CD8-positive, alpha-beta memory T cell (primary cell): ENCODE data around the gene INPP5J. TPM values are rescaled to one million over a fixed set of nuclear protein-coding genes. Genes with fewer than 3 reads are reported as not detected.

Experiments
- CTCF ChIA-PET: fragments of 350-600 bp; sonication (Branson Sonifier 250); formaldehyde crosslinking; loops from one replicate; lab custom pipeline; 2021; ENCODE audit warnings: antibody characterized with exemption; lab: Charles Lee
- POLR2A ChIA-PET: fragments of 350-600 bp; sonication (Branson Sonifier 250); formaldehyde crosslinking; loops from one replicate; lab custom pipeline; 2021; ENCODE audit warnings: antibody characterized with exemption; lab: Charles Lee
- DNase-seq, 5 donors: peaks; one replicate each; pipeline versions ENCODE4 v3.0.0 to v3.0.0-alpha.2; 2020 to 2022; ENCODE audit warnings: mixed read lengths in 1 of 5
- H3K27ac ChIP-seq: one replicate; pipeline ENCODE4 v1.7.0; 2013; ENCODE audit warnings: low read depth, mild to moderate bottlenecking, low read length, moderate library complexity
- H3K27me3 ChIP-seq: 2 replicates; pipeline ENCODE4 v1.7.0; 2013; ENCODE audit warnings: low read length, mild to moderate bottlenecking; ENCODE audit not compliant: insufficient read depth, poor library complexity, severe bottlenecking
- H3K36me3 ChIP-seq: 2 replicates; pipeline ENCODE4 v1.7.0; 2013; ENCODE audit warnings: mild to moderate bottlenecking, low read length, moderate library complexity; ENCODE audit not compliant: insufficient read depth
- H3K4me1 ChIP-seq: 2 replicates; pipeline ENCODE4 v1.7.0; 2013; ENCODE audit warnings: mild to moderate bottlenecking, low read length, moderate library complexity; ENCODE audit not compliant: insufficient read depth
- H3K4me3 ChIP-seq: 2 replicates; pipeline ENCODE4 v1.7.0; 2013; ENCODE audit warnings: mild to moderate bottlenecking, low read length
- H3K9me3 ChIP-seq: 2 replicates; pipeline ENCODE4 v1.7.0; 2013; ENCODE audit warnings: mild to moderate bottlenecking, low read length
- H3K27ac Mint-ChIP-seq, 8 donors: one replicate each; pipeline ENCODE4 v1.8.0; 2020 to 2021; ENCODE audit warnings: mixed read lengths in 8 of 8, mild to moderate bottlenecking in 6 of 8, inconsistent platforms in 3 of 8, moderate library complexity in 3 of 8
- H3K27me3 Mint-ChIP-seq, 2 donors: one replicate each; pipeline ENCODE4 v1.8.0; 2020 to 2021; ENCODE audit warnings: mixed read lengths in 2 of 2, mild to moderate bottlenecking in 1 of 2, moderate library complexity in 1 of 2
- H3K36me3 Mint-ChIP-seq, 3 donors: one replicate each; pipeline ENCODE4 v1.8.0; 2020 to 2021; ENCODE audit warnings: mixed read lengths in 3 of 3, inconsistent platforms in 1 of 3, mild to moderate bottlenecking in 1 of 3
- H3K4me1 Mint-ChIP-seq, 3 donors: one replicate each; pipeline ENCODE4 v1.8.0; 2020 to 2021; ENCODE audit warnings: mixed read lengths in 3 of 3, inconsistent platforms in 1 of 3, mild to moderate bottlenecking in 1 of 3
- H3K4me3 Mint-ChIP-seq, 7 donors: one replicate each; pipeline ENCODE4 v1.8.0; 2020 to 2021; ENCODE audit warnings: mixed read lengths in 7 of 7, mild to moderate bottlenecking in 6 of 7, moderate library complexity in 4 of 7, inconsistent platforms in 2 of 7
- H3K9me3 Mint-ChIP-seq, 5 donors: one replicate each; pipeline ENCODE4 v1.8.0; 2020 to 2022; ENCODE audit warnings: mixed read lengths in 5 of 5, mild to moderate bottlenecking in 3 of 5, moderate library complexity in 2 of 5, inconsistent platforms in 1 of 5
- polyA plus RNA-seq: library from polyadenylated mRNA; unstranded; fragments of 300-500 nt; fragmentation: Illumina TruSeq; gene quantifications from one replicate; pipeline ENCODE4 v1.2.3, GENCODE V29; 2021
- total RNA-seq, 2 experiments: library from RNA; stranded (reverse); gene quantifications; one replicate each; pipeline ENCODE4 v1.2.3, GENCODE V29; 2021

Gene INPP5J
- total and polyA plus RNA-seq, 3 experiments from 2014 or later = 0.22 TPM; not detected in 2

DNA sequence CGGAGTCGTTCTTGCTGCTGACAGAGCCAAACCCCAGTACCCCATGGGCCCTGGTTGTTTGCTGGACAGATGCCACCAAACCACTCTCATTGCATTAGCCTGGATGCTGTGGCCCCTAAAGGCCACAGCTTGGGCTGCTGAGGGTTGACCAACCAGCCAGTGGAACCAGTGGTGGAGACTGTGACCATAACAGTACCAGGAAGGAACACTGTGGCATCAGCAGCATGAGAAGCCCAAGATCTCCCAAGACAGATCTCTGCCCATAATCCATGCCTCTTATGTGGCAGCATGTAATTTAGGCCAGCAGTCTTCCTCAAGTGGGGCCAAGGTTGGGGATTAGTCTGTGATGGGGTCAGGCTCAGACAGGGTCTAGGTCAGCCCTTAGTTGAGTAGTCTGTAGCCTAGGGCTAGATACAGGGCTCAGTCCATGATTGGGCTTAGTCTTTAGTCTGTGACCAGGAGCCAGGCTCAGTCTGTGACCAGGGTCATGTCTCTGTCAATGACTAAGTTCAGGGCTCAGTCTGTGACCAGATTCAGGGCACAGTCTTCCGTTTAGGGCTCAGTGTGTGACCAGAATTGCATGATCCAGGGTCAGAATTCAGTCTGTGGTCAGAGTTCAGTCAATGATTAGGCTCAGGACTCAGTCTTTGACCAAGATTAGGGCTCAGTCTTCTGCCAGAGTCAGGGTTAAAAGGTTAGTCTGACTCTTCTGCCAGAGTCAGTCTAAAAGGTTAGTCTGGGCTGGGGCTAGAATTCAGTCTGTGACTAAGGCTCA lies 4.5 kb upstream of the INPP5J start:
- H3K9me3 Mint-ChIP-seq = no peaks in the 10 kb centered on the region
- Histone ChIP-seq H3K27ac (no peak overlapping the region), H3K4me1 (no peaks in the 10 kb centered on the region), H3K27me3 (no peaks in the 10 kb centered on the region), H3K4me3 (no peak overlapping the region), H3K9me3 (no peaks in the 10 kb centered on the region), H3K36me3 (no peaks in the 10 kb centered on the region)
- CTCF ChIA-PET = no interaction called here
- no peak overlapping the region for H3K27ac Mint-ChIP-seq
- no peaks in the 10 kb centered on the region for H3K36me3 Mint-ChIP-seq
- POLR2A ChIA-PET = no interaction called here
- no peaks in the 10 kb centered on the region for H3K4me1 Mint-ChIP-seq
- H3K27me3 Mint-ChIP-seq = no peaks in the 10 kb centered on the region
- no peak for DNase-seq
- H3K4me3 Mint-ChIP-seq = no peak overlapping the region

DNA sequence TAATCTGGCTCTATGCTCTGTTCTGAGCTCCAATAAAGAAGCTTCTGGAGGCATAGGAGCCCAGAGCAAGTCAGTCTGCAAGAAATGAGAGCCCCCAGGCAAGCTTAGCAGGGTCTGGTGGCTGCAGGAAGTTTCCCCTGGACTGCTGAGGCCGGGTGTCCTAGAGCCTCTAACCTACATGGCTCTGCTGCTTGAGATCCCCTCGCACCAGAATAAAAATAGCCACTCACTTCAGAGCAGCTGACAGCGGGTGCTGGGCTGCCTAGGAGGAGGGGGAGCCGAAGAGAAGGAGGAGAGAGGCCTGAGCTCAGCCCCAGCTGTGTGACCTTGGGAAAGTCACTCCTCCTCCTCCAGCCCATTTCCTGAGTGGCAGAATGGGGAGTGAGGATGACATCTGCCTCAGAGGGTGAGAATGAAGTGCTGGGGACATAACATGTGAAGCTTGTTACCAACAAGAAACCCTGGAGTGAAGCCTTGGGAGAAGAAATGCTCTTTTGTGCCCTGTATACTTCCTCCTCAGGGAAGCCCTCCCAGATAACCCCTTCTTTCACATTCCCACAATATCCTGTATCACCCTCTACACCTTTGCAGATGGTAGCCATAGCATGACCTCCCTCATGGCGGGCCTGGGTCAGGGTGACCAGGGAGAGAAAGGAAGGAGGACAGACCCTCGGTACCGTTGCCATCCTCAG lies 3.6 kb upstream of the INPP5J start:
- H3K27ac ChIP-seq = no peak overlapping the region
- Mint-ChIP-seq H3K36me3 (no peaks in the 10 kb centered on the region), H3K4me3 (no peak overlapping the region), H3K27ac (peak overlapping the region in 1 of 8 donors; percentile 71), H3K4me1 (no peaks in the 10 kb centered on the region), H3K9me3 (no peaks in the 10 kb centered on the region), H3K27me3 (no peaks in the 10 kb centered on the region)
- no peak overlapping the region for H3K4me3 ChIP-seq
- no peaks in the 10 kb centered on the region for H3K4me1 ChIP-seq
- no peak for DNase-seq
- ChIA-PET CTCF (no interaction called here), POLR2A (no interaction called here)
- no peaks in the 10 kb centered on the region for H3K9me3 ChIP-seq
- H3K36me3 ChIP-seq = no peaks in the 10 kb centered on the region
- H3K27me3 ChIP-seq = no peaks in the 10 kb centered on the region

DNA sequence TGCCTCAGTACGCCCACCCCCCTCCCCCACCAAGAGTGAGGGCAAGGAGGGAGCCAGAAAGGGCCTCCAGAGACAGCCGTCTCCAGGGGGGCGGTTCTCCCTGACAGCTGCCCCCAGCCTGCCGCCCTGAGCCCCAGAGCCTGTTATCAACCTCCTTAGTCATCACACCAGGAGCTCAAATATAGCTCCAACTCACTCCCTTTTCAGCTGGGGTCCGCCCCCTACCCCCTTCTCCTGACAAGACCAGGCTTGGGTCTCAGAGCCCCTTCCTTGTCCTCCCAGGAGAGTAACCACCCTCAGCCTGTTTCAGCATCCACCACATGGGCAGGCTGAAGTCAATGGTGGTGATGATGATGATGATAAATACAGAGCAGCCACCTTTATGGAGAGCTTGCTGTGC lies 2.5 kb upstream of the INPP5J start:
- H3K9me3 Mint-ChIP-seq = no peaks in the 10 kb centered on the region
- no peaks in the 10 kb centered on the region for H3K36me3 Mint-ChIP-seq
- Histone ChIP-seq H3K4me1 (no peaks in the 10 kb centered on the region), H3K4me3 (no peak overlapping the region), H3K36me3 (no peaks in the 10 kb centered on the region), H3K27me3 (no peaks in the 10 kb centered on the region), H3K9me3 (no peaks in the 10 kb centered on the region), H3K27ac (no peak overlapping the region)
- no peak for DNase-seq
- ChIA-PET CTCF (interaction anchor here (1.4 kb wide), 1 partner anchor 12 kb away, joined by 3 read pairs; the partner anchor contains the start of gene SELENOM), POLR2A (no interaction called here)
- no peaks in the 10 kb centered on the region for H3K4me1 Mint-ChIP-seq
- H3K4me3 Mint-ChIP-seq = no peak overlapping the region
- H3K27ac Mint-ChIP-seq = no peak overlapping the region
- H3K27me3 Mint-ChIP-seq = no peaks in the 10 kb centered on the region

DNA sequence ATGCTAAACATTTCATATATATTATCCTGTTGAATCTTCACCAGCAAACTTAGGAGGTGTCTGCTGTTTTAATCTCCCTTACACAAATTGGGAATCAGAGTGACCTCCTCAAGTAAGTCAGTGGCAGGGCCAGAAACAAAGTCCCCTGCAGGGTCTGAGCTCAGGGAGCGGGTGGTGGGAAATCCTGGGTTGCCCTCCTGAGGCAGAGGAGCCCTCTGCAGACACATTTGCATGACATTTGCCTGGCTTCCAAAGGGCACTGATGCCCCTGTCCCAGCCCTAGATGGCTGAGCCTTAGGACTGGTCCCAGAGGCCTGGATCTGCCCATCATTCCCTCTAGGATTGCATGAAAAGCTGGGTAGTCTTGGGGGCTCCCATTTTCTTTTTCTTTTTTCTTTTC lies 2.1 kb upstream of the INPP5J start:
- Histone ChIP-seq H3K27ac (no peak overlapping the region), H3K4me1 (no peaks in the 10 kb centered on the region), H3K4me3 (no peak overlapping the region), H3K9me3 (no peaks in the 10 kb centered on the region), H3K36me3 (no peaks in the 10 kb centered on the region), H3K27me3 (no peaks in the 10 kb centered on the region)
- Mint-ChIP-seq H3K4me3 (no peak overlapping the region), H3K27ac (no peak overlapping the region), H3K9me3 (no peaks in the 10 kb centered on the region), H3K36me3 (no peaks in the 10 kb centered on the region), H3K27me3 (no peaks in the 10 kb centered on the region), H3K4me1 (no peaks in the 10 kb centered on the region)
- CTCF ChIA-PET = interaction anchor here (1.4 kb wide), 1 partner anchor 13 kb away, joined by 3 read pairs; the partner anchor contains the start of gene SELENOM
- DNase-seq = no peak
- POLR2A ChIA-PET = no interaction called here

DNA sequence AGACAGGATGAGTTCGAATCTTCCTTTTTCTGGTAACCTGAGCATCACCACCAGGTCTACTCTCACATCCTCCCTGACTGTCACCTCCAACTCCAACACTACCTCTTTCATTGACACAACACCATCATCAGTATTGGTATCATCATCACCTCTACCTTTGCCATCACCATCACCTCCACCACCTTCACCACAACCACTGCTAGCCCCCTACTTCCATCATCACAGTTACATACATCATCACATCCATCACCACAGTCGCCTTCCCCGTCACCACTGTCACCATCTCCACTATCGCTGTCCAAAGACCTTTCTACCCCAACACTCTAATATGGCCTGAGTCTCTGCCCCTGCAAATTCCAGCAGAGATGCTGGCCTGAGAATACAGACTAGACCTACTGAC lies 1.4 kb upstream of the INPP5J start:
- Mint-ChIP-seq H3K36me3 (no peaks in the 10 kb centered on the region), H3K4me3 (no peak overlapping the region), H3K27ac (no peak overlapping the region), H3K27me3 (no peaks in the 10 kb centered on the region), H3K9me3 (no peaks in the 10 kb centered on the region), H3K4me1 (no peaks in the 10 kb centered on the region)
- Histone ChIP-seq H3K9me3 (no peaks in the 10 kb centered on the region), H3K4me1 (no peaks in the 10 kb centered on the region), H3K27ac (no peak overlapping the region), H3K4me3 (no peak overlapping the region), H3K27me3 (no peaks in the 10 kb centered on the region), H3K36me3 (no peaks in the 10 kb centered on the region)
- CTCF ChIA-PET = interaction anchor here (1.4 kb wide), 1 partner anchor 14 kb away, joined by 3 read pairs; the partner anchor contains the start of gene SELENOM
- POLR2A ChIA-PET = no interaction called here
- DNase-seq = no peak

DNA sequence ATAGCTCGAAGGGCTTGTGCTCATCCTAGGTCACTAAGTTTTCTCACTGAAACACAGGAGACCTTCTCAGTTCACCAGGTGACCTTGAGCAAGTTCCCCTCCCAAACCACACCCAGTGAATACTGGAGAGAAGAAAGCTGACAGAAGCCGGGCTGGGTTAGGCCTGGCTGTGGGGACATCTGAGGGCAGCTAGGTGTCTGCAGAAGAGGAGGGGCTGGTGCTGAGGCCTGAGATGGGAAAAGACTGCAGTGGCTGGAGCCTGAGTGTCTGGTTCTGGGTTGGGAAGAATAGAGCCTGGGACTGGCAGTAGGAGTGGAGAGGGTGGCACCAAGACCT lies 602 bp upstream of the INPP5J start:
- no peaks in the 10 kb centered on the region for H3K4me1 Mint-ChIP-seq
- H3K27ac Mint-ChIP-seq = peak overlapping the region in 1 of 8 donors; percentile 82
- Histone ChIP-seq H3K27me3 (no peaks in the 10 kb centered on the region), H3K27ac (no peak overlapping the region), H3K4me1 (no peaks in the 10 kb centered on the region), H3K9me3 (no peaks in the 10 kb centered on the region), H3K36me3 (no peaks in the 10 kb centered on the region), H3K4me3 (no peak overlapping the region)
- ChIA-PET POLR2A (no interaction called here), CTCF (no interaction called here)
- DNase-seq = no peak
- no peaks in the 10 kb centered on the region for H3K9me3 Mint-ChIP-seq
- H3K4me3 Mint-ChIP-seq = no peak overlapping the region
- no peaks in the 10 kb centered on the region for H3K36me3 Mint-ChIP-seq
- H3K27me3 Mint-ChIP-seq = peaks cover 0 to under 1% of the 10 kb centered on the region in 2 donors

DNA sequence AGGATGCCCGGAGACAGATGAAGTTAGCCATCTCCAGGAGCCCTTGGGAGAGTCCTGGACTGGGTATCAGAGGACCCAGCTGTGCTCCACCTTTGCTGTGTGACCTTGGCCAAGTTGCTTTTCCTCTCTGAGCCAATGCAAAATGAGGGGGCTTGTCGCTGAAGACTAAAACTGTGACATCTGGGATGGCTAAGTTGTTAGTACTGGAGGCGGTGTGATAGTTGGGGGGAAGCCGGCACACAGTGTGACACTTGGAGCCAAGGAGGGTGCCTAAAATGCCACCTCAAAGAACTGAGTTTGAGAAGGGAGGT lies 481 bp downstream of the INPP5J start:
- DNase-seq = no peak
- H3K9me3 Mint-ChIP-seq = no peaks in the 10 kb centered on the region
- Histone ChIP-seq H3K4me1 (no peaks in the 10 kb centered on the region), H3K36me3 (no peaks in the 10 kb centered on the region), H3K27ac (peak overlapping the region; percentile 43), H3K9me3 (no peaks in the 10 kb centered on the region), H3K27me3 (no peaks in the 10 kb centered on the region), H3K4me3 (no peak overlapping the region)
- H3K4me1 Mint-ChIP-seq = no peaks in the 10 kb centered on the region
- H3K4me3 Mint-ChIP-seq = no peak overlapping the region
- POLR2A ChIA-PET = no interaction called here
- H3K27ac Mint-ChIP-seq = no peak overlapping the region
- H3K27me3 Mint-ChIP-seq = peaks cover 4 to 10% of the 10 kb centered on the region in 2 donors
- CTCF ChIA-PET = no interaction called here
- no peaks in the 10 kb centered on the region for H3K36me3 Mint-ChIP-seq

DNA sequence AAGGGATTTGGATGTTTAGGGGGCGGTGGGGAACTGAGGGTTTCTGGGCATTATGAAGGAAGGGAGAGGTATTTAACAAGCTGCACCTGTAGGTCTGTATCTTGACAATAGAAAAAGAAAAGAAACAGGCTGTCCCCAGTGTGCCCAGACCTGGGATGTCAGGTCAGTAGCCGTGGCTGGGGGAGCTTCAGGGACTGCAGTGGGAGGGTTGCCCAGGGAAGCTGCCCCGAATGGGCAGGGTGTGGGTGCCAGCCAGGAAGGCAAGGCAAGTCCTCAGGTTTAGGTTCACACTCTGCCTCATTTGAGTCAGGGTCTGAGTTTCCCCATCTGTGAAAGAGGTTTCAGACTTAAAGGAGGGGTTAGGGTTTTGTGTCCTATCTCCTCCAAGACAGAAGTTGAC lies 1.5 kb downstream of the INPP5J start:
- Mint-ChIP-seq H3K4me3 (no peak overlapping the region), H3K9me3 (no peaks in the 10 kb centered on the region), H3K27me3 (peaks cover 4 to 13% of the 10 kb centered on the region in 2 donors), H3K4me1 (no peaks in the 10 kb centered on the region), H3K27ac (peak overlapping the region in 1 of 8 donors; percentile 37), H3K36me3 (no peaks in the 10 kb centered on the region)
- Histone ChIP-seq H3K36me3 (no peaks in the 10 kb centered on the region), H3K27me3 (no peaks in the 10 kb centered on the region), H3K4me1 (no peaks in the 10 kb centered on the region), H3K9me3 (no peaks in the 10 kb centered on the region), H3K27ac (no peak overlapping the region), H3K4me3 (no peak overlapping the region)
- no peak for DNase-seq
- ChIA-PET CTCF (no interaction called here), POLR2A (no interaction called here)
